Occipital lobe (tissue), 2 donors: Measurements from ENCODE around the gene THY1. TPM values are rescaled to one million over a fixed set of nuclear protein-coding genes. Genes with fewer than 3 reads are reported as not detected.
"Not testable (repeated sequence)": the region's sequence is repeated elsewhere in the genome, so short reads cannot be mapped to it uniquely, and the experiment has no call there.

Experiments used
- DNase-seq: peaks from one replicate; lab custom pipeline; 2025; lab: John Stamatoyannopoulos, UW
- total RNA-seq: library from RNA; depleted of rRNA; stranded (reverse); fragments of >200 nt; gene quantifications from one replicate; pipeline ENCODE4 v1.2.3, GENCODE V29; 2014

The THY1 gene
- total RNA-seq, 1 donor from 2014 or later: 25.4 TPM

DNA sequence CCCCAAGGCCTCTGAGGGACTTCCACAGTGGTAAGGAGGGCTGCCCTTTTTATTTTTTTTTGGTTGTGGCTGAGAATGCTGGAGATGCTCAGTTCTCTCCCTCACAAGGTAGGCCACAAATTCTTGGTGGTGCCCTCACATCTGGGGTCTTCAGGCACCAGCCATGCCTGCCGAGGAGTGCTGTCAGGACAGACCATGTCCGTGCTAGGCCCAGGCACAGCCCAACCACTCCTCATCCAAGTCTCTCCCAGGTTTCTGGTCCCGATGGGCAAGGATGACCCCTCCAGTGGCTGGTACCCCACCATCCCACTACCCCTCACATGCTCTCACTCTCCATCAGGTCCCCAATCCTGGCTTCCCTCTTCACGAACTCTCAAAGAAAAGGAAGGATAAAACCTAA lies 4.2 kb downstream of the THY1 start:
- no peak for DNase-seq

DNA sequence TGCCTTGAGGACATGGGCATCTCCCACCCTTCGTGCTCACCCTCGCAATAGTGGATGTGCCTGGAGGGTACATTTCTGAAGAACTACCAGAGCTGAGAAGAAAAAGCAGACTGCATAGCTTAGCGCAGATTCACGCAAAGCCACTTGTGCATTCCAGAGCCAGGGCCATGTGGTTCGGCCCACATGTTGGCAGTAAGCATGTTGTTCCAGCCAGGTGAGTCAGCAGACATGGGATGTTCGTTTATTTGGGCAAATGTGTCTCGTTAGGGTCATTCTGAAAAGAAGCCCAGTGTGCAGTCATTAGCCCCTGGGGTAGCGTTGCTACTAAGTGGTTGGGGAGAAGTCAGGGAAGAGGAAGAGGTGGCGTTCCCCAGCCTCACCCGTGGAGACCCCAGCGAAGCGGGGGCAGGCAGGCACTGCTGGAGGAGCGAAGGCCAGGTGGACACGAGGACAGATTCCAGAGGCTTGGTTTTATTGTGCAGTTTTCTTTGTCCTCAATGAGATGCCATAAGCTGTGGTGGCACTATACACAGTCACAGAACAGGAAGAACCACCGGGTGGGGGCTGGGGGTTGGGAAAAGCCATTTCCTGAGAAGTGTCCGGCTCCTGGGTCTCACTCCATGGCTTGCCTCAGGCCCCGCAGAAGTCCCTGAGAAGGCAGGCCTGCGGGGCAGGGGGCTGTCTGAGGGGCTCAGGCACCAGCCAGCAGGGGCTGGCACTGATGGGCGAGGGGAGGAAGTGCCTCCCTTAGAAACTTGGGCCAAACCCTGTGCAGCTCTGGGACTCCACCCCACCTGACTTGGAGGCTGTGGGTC lies 5.0 kb downstream of the THY1 start:
- DNase-seq: peak; percentile 49

DNA sequence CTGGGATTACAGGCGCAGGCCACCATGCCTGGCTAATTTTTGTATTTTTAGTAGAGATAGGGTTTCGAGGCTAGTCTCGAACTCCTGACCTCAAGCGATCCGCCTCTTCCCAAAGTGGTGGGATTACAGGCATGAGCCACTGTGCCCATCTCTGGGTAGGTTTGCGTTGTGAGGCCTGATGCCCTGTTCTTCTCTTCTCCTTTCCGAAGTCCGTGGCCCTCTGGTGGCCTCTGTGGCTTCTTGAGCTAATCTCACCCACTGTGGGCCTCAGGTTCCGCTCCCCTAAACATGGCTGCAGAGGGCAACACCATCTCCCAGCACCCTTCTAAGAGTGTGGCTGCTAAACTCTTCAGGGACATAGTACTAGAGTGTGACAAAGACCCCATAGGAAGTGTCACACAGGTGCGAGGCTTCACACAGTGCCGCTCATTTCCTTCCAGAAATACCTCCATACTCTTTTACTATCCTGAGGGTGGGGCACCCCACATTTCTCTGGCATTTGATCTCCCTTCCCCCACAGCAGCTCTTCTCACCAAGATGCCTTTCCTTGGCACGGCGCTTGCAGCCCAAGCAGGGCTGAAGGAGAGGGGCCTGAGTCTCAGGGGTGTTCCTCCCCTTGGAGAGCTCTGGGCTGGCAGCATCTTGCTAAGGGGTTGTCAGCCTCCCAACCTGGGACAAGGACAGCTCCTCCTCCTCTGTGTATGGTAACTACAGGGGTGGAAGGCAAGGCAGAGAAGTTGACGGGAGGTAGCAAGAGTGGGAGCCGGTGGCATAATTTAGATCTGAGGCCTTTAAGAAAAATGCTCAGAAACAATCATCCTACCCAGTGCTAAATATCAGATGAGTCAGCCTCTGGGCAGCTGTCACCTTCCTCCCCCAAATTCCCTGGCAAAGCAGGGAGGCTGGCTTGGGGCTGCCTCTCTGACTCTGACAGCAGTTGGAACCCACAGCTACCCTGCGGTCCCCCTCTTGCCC lies 6.1 kb downstream of the THY1 start:
- DNase-seq: peak; percentile 52

DNA sequence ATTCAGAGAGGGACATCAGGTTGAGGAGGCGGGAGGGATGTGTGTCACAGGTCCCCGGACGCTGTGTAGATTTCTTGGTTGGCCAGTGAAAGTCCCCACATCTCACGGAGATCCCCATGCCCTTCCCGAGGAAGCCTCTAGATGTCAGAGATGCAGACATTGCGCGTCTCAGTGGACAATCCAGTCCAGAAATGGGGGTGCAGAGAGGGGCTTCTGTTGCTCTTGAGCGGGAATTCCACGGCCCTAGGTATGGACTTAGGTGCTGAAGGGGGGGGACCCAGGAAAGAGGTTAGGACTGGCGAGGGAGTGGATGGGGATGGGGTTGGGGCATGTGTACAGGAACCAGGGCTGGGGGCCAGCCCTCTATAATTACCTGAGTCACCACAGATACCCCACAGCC lies 7.0 kb downstream of the THY1 start:
- DNase-seq: no peak

DNA sequence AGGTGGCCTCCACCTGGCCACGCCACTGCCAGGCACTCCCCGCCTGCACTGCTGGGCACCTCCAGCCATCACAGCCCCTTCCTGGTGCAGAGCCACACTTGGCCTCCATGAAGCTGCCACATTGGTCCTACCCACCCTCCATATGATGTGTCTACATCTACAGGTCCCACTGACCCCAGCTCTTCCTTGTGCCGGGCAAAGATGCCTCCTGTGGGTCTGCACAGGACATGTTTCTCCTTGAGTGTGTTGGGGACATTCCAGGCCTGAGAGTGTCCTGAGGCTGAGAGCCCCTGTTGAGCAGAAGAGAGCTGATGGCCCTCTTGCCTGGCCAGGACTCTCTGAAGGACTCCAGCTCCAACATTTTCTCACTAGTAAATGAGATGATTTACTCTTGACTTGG lies 7.5 kb downstream of the THY1 start:
- DNase-seq: no peak

DNA sequence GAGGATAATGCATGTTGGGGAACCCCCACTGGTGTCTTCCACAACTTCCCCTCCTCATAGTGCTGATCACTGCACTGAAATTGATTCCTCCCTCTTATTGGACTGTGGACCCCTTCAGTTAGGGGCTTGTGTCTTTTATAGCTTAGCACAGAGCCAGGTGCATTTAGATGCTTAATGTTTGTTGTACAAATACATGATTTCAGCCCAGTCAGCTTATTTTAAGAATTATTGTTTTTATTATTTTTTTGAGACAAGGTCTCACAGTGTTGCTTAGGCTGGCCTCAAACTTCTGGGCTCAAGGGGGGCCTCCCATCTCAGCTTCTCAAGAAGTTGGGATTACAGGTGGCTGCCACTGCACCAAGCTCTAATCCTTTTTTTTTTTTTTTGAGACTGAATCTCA lies 8.2 kb downstream of the THY1 start:
- DNase-seq: no peak

DNA sequence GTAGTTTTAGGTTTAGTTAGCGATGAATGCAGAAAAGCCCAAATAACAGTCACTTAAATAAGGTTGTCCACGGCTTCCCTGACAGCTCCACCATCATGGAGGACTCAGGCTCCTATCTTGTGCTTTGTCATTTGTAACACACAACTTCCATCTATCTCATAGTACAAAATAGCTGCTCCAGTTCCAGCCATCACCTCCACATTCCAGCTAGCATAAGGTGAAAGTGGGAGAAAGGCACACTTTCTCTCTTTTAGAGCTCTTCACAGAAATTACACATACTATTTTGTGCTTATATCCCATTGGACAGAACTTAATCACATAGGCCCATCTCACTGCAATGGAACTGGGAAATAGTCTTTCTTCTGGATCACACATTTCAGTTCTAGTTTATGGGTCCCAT lies 8.7 kb downstream of the THY1 start:
- no peak for DNase-seq

DNA sequence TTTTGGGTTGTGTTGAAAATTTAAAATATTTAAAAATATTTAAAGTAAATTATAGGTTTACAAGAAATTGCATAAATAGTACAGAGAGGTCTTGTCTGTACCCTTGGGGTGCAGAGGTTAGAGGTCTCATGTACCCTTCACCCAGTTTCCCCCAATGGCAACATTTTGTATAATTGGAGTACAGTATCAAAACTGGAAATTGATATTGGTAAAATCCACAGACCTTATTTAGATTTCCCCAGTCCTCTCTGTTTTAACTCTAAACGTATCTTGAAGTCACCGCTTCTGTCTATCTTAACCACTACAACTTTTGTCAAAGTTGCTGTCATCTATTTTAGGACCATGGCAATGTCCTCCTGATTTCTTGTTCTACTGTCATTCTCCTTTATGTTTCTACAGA lies 10.9 kb downstream of the THY1 start:
- no peak for DNase-seq

DNA sequence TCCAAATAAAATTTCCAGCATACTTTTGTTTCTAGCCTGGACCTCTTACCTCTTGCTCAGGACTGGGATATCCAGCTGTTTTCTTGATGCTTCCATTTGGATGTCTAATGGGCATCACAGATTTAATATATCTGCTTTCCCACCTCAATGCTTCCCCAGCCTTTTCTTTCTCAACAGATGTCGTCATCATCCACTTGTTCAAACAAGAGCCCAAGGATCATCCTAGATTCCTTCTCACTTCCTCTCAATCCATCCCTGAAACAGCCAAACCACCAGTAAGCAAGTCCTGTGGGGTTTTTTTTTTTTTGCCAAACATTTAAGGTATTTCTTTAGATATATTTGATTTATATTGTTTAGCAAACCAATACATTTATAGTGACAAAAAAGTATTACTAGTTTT lies 12.5 kb downstream of the THY1 start:
- no peak for DNase-seq

DNA sequence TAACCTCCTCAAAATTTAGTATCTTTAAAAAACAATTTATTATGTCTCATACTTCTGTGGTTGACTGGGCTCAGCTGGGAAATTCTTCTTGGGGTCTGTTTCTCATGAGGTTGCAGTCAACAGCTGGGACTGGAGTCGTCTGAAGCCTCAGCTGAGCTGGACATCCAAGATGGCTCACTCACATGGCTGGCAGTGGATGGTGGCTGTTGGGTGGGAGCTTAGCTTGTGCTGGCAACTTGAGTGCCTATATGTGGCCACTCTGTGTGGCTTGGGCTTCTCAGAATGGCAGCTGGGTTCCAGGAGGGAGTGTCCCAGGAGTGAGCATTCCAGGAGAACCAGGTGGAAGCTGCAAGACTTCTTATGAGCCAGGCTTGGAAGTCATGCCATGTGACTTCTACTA lies 13.2 kb downstream of the THY1 start:
- no peak for DNase-seq

DNA sequence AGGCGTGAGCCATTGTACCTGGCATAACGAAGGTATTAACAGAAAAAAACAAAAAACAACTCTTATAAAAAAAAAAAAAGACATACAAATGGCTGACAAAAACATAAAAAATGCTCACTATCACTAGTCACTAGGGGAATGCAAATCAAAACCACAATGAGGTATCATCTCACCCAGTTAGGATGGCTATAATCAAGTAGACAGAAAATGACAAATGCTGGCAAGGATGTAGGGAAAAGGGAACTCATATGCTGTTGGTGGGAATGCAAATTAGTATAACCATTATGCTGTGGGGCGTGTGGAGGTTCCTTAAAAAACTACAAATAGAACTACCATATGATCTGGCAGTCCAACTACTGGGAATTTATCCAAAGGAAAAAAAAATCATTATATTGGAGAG lies 17.0 kb downstream of the THY1 start:
- DNase-seq: no peak

DNA sequence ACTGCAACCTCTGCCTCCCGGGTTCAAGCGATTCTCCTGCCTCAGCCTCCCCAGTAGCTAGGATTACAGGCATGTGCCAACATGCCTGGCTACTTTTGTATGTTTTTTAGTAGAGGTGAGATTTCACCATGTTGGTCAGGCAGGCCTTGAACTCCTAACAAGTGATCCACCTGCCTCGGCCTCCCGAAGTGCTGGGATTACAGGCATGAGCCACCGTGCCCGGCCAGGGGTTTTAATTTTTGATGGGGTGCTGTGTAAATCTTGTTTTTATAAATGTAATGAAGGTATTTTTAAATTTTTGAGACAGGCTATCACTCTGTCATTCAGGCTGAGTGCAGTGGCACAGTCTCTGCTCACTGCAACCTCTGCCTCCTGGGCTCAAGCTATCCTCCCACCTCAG lies 17.5 kb downstream of the THY1 start:
- DNase-seq: not testable (repeated sequence)

DNA sequence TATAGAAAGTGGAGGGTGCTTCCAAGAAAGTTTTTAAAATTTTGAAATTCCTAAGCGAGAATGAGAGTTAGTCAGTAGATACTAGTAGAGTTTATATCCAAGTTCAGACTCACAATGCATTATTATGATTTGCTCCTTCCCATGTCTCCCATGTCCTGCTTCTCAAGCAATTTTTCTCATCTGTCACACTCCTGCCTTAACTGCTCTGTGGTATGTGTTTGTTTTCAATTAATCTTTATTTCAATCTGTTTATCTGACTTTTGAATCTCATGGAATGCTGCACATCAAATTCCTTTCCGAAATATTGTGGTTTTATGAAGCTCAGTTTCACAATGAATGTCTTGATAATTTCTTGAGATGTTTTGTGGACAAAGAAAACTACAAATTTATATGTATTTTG lies 18.1 kb downstream of the THY1 start:
- DNase-seq: no peak

DNA sequence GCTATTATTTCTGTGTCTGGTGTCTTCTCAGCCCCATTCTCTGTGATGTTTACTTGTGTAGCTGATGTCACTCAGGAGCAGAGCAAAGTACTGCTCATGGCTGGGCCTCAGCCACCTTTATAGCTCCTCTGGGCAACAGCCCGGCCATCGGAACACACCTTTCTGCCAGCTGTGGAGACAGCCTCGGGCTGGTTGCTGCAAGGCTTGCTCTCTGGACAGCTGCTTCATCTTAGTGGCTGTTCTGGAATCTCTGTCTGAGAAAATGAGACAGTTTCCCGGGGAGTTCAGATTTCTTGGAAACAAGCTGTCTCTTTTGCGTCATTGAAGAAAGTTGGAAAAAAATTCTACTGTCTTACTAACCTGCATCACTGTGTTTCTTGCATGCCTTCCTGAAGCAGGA lies 20.0 kb downstream of the THY1 start:
- DNase-seq: no peak

DNA sequence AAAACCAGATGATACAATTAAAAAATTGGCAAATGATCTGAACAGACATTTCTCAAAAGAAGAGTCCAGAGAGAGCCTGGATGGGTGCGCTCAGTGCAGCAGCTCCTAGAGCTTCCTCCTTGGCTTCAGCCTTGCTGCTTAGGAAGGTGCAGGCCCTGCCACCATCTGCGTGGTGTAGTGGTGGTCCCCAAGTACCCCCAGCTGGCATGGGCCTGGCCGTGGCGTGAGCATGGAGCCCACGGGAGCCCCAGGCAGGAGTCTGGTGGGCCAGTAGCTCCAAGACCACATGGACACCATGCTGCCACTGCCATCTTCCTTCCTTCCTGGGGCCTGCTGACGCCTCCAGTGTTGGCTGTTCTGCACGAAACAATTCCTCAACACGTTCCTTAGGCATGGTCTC lies 20.5 kb downstream of the THY1 start:
- no peak for DNase-seq

DNA sequence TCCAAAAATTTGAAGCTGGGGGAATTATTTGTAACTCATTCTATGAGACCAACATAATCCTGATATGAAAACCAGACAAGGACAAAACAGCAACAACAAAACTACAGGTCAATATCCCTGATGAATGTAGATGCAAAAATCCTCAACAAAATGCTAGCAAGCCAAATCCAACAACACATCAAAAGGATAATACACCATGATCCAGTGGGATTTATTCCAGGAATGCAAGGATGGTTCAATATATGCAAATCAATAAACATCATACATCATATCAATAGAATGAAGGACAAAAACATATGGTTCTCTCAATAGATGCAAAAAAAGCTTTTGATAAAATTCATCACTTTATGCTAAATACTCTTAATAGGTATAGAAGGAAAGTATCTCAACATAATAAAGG lies 22.1 kb downstream of the THY1 start:
- no peak for DNase-seq

DNA sequence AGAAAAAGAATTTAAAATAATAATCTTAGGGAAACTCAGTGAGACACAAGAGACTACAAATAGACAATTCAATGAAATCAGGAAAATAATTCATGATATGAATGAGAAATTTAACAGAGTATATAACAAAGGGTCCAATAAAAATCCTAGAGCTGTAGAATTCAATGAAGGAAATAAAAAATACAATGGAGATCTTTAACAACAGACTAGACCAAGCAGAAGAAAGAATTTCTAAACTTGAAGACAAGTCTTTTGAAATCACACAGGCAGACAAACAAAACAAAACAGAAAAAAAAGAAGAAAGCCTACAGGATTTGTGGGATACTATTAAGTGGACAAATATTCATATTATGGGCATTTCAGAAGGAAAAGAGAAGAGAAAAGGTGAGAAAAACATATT lies 25.2 kb downstream of the THY1 start:
- DNase-seq: no peak

DNA sequence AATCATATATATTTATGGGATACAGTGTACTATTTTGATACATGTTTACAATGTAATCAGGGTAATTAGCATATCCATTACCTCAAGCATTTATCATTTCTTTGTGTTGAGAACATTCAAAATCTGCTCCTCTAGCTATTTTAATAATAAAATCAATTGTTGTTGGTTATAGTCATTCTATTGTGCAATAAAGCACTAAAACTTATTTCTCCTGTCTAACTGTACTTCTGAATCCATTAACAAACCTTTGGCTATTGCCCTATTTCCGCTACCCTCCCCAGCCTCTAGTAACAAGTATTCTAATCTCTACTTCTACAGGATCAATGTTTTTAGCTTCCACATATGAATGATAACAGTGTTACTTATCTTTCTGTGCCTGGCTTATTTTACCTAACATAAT lies 26.1 kb downstream of the THY1 start:
- DNase-seq: no peak

DNA sequence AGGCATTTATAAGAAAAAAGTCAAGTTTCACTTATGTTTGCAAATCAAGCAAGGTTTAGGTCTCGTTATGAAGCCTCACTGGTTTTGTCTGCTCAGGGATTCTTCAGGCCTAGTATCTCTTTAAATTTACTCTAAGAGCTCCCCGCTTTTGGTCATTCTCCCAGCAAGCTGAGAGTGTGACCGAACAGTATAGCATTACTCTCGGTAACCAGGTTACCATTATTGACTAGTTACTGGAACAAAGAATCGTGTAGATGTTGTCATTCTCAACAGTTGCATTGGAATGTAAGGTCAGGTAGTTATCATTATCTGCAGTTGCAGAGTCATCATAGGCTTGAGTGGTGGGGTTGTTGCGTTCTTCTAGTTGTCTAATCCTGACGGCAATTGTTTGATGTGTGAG lies 31.7 kb downstream of the THY1 start:
- DNase-seq: no peak

DNA sequence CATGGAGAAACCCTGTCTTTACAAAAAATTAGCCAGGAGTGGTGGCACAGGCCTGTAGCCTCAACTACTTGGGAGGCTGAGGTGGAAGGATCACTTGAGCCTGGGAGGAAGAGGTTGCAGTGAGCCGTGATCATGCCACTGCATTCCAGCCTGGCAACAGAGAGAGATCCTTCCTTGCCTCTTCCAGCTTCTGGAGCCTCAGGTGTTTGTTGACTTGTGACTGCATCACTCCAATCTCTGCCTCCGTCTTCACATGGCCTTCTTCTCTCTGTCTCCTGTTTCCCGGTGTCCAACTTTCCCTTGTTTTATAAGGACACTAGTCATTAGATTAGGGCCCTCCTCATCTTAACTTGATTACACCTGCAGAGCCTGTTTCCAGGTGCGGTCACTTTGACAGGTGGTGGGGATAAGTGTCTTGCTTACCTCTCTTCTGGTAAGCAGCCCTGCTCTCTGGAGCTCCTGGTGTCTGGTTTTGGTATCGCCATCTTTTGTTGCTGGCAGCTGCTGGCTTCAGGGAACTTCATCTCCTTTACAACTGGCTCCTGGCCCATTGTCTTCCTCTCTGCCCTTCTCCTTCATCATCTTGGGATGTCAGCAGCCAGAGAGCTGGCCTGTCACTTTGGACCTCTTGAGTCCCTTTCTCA lies 33.2 kb downstream of the THY1 start:
- no peak for DNase-seq

DNA sequence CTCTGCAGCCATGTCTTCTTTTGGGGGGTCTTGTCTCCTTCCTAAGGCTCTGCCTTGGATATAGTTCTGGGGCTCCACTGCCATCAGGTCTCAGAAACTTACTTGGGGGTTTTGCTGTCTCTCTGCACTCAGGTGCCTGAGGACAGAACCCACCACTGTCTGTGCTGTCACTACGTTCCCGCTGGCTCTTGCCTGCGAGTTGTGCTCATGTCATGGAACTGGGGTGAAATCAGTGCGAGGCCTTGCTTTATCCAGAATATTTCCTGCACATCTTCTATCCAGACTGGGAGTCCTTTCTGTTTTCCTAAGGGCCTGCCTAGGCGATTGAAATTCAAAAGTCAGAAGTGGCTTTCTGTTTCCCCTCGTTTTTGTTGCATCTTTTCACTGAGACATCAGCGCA lies 34.9 kb downstream of the THY1 start:
- no peak for DNase-seq

DNA sequence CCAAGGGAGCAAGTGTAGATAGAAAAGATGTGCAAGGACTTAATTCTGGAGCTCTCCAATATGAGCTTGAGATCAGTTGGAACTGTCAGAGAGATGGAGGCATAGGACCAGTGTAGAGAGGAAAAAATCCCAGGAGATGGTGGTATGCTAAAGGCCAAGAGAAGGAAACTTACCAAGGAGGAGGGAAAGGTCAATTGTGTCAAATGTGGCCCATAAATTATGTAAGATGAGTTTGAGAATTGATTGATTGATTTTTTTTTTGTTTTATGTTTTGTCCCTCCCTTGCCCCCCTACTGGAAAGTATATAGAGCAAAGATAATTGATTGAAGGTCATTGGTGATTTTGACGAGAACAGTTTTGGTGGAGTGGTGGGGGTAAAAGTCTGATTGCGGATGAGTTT lies 38.6 kb downstream of the THY1 start:
- DNase-seq: no peak
